ENCODE measurements around the gene RNF220. TPM values are rescaled to one million over a fixed set of nuclear protein-coding genes. Genes with fewer than 3 reads are reported as not detected.

The RNF220 gene
- total and polyA plus RNA-seq, 2 experiments from 2014 or later = 77.2 to 117 TPM

- WGBS (ENCODE audit: low lambda C conversion rate, missing lambda C conversion rate) = 2% methylated on average over 15 of the region's 16 CpGs
- Histone ChIP-seq H3K36me3 (replicated peaks; ENCODE audit: insufficient read depth, low read depth) (no peaks in the 10 kb centered on the region), H3K4me2 (peak overlapping the region; percentile 87), H3K4me3 (peak overlapping the region; percentile 73), H3K4me1 (ENCODE audit: insufficient read depth) (peaks cover 21% of the 10 kb centered on the region), H3K27me3 (no peaks in the 10 kb centered on the region), H3K79me2 (peaks cover 16% of the 10 kb centered on the region), H3K9me2 (replicated peaks; ENCODE audit: insufficient read depth) (no peaks in the 10 kb centered on the region), H4K20me1 (ENCODE audit: insufficient read depth, poor library complexity, severe bottlenecking) (no peaks in the 10 kb centered on the region), H3K9me3 (ENCODE audit: low read depth) (no peaks in the 10 kb centered on the region), H3K27ac (peak overlapping the region; percentile 92), H2AFZ (peak overlapping the region; percentile 81)
- no peak for DNase-seq (ENCODE audit: low spot score)
- TF ChIP-seq EZH2 (IDR thresholded peaks at IDR 0.05; ENCODE audit: borderline replicate concordance) (no peak), CTCF (IDR thresholded peaks at IDR 0.05; ENCODE audit: poor library complexity) (no peak), EZH2phosphoT487 (IDR thresholded peaks at IDR 0.05; ENCODE audit: low read depth, severe bottlenecking, unreplicated experiment) (no peak)
Observed at GRCh38 chr1:44673675-44674112, 268.6 kb downstream of the RNF220 start.

DNA sequence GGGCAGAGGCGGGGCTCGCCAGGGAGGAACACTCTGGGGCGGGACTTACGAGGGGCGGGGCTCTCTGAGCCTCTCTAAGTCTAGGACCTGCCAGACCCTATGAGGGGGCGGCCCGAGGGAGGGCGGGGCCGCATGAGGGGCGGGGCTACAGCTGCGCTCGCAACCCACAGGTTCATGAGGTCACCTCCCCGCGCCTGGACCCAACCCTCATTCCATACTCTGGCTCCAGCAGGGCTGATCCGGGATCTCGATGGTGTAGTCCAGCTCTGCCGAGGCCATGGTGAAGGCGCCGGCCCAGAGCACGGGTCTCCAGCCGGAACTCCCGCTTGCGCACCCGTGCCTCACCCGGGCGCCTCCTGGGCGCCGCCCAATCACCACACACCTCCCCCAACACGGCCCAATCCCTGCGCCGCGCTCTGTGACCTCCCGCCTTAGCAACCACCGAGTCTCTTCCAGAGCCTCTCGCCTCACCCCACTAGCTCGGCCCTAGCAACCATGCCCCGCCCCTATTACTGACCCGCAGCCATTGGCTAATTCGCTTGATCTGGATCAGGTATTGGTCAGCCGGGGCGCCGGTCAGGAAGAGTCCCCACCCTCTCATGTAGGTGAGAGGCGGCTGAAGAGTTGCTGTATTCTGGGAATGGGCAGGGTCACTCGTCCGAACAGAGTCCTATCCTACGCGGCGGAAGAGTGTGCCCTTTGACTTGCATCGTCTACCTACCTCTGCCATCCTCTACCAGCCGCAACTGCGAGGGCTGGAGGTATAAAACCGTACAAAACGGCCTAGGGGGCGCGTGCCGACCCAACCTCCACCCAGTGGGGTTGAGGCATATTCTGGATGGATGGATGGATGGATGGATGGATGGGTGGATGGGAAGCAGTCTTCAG, 269.3 kb downstream of the RNF220 start, which contains the start of the genes ARMH1 and TMEM53:
Gene ARMH1 (plus strand): TSS at position 602 of the 888 bp plus-strand sequence. CDS start 14,984 bp downstream, outside the sequence.
Gene TMEM53 (minus strand): TSS at position 369 of the 888 bp plus-strand sequence. CDS start 90 bp downstream, at position 279.
- H3K27ac ChIP-seq = peak within 1 kb of the TSS; percentile 92
- H3K4me1 ChIP-seq (ENCODE audit: insufficient read depth) = peaks cover 21% of the 10 kb centered on the region
- DNase-seq (ENCODE audit: low spot score) = peak; percentile 99
- no peaks in the 10 kb centered on the region for H3K36me3 ChIP-seq (replicated peaks; ENCODE audit: insufficient read depth, low read depth)
- WGBS (ENCODE audit: low lambda C conversion rate, missing lambda C conversion rate) = 2% methylated on average over 46 of the region's 56 CpGs
- no peaks in the 10 kb centered on the region for H4K20me1 ChIP-seq (ENCODE audit: insufficient read depth, poor library complexity, severe bottlenecking)
- H3K9me2 ChIP-seq (replicated peaks; ENCODE audit: insufficient read depth) = no peaks in the 10 kb centered on the region
- H3K4me2 ChIP-seq = peak within 1 kb of the TSS; percentile 87
- peaks cover 16% of the 10 kb centered on the region for H3K79me2 ChIP-seq
- no peaks in the 10 kb centered on the region for H3K9me3 ChIP-seq (ENCODE audit: low read depth)
- H3K4me3 ChIP-seq = peak within 1 kb of the TSS; percentile 73
- peak within 1 kb of the TSS; percentile 81 for H2AFZ ChIP-seq
- no peaks in the 10 kb centered on the region for H3K27me3 ChIP-seq
- TF ChIP-seq EZH2 (IDR thresholded peaks at IDR 0.05; ENCODE audit: borderline replicate concordance) (no peak), CTCF (IDR thresholded peaks at IDR 0.05; ENCODE audit: poor library complexity) (no peak), EZH2phosphoT487 (IDR thresholded peaks at IDR 0.05; ENCODE audit: low read depth, severe bottlenecking, unreplicated experiment) (no peak)

- peak overlapping the region; percentile 68 for H2AFZ ChIP-seq
- no peaks in the 10 kb centered on the region for H3K27me3 ChIP-seq
- no peaks in the 10 kb centered on the region for H3K36me3 ChIP-seq (replicated peaks; ENCODE audit: insufficient read depth, low read depth)
- H3K9me2 ChIP-seq (replicated peaks; ENCODE audit: insufficient read depth) = no peaks in the 10 kb centered on the region
- WGBS (ENCODE audit: low lambda C conversion rate, missing lambda C conversion rate) = 86% methylated on average over 7 of the region's 7 CpGs
- no peaks in the 10 kb centered on the region for H3K9me3 ChIP-seq (ENCODE audit: low read depth)
- peaks cover 16% of the 10 kb centered on the region for H3K79me2 ChIP-seq
- H3K4me1 ChIP-seq (ENCODE audit: insufficient read depth) = peaks cover 21% of the 10 kb centered on the region
- no peaks in the 10 kb centered on the region for H4K20me1 ChIP-seq (ENCODE audit: insufficient read depth, poor library complexity, severe bottlenecking)
- H3K4me2 ChIP-seq = peak overlapping the region; percentile 75
- TF ChIP-seq EZH2 (IDR thresholded peaks at IDR 0.05; ENCODE audit: borderline replicate concordance) (no peak), CTCF (IDR thresholded peaks at IDR 0.05; ENCODE audit: poor library complexity) (no peak), EZH2phosphoT487 (IDR thresholded peaks at IDR 0.05; ENCODE audit: low read depth, severe bottlenecking, unreplicated experiment) (no peak)
- H3K4me3 ChIP-seq = peak overlapping the region; percentile 42
- no peak for DNase-seq (ENCODE audit: low spot score)
- H3K27ac ChIP-seq = peak overlapping the region; percentile 84
Observed at GRCh38 chr1:44675186-44675585, 270.1 kb downstream of the RNF220 start.
